H1 (cell line): ENCODE measurements around the gene VARS2. TPM values are rescaled to one million over a fixed set of nuclear protein-coding genes. Genes with fewer than 3 reads are reported as not detected.

Experiments used
- CTCF ChIA-PET: fragments of 300-600 bp; sonication (Branson Sonifier 250); formaldehyde crosslinking; loops from one replicate; lab custom pipeline; 2021; ENCODE audit not compliant: partially characterized antibody; lab: Charles Lee
- POLR2A ChIA-PET: fragments of 300-600 bp; sonication (Branson Sonifier 250); formaldehyde crosslinking; loops from one replicate; lab custom pipeline; 2021; ENCODE audit warnings: inconsistent platforms; ENCODE audit not compliant: partially characterized antibody; lab: Charles Lee
- DNase-seq, 2 experiments: peaks; one replicate each; pipeline versions ENCODE4 v3.0.0 to v3.0.0-alpha.2; 2010 to 2022; ENCODE audit warnings: low spot score in 2 of 2, low read depth in 1 of 2, mixed read lengths in 1 of 2
- FAIRE-seq: peaks from 2 replicates; lab custom pipeline; 2011; peaks lifted over from hg19 to GRCh38; lab: Jason Lieb, UNC
- H2AFZ ChIP-seq: 2 replicates; pipeline ENCODE4 v1.8.1; 2012; ENCODE audit warnings: low read length, inconsistent platforms
- H2AK5ac ChIP-seq: 2 replicates; pipeline ENCODE4 v1.6.1; 2013; ENCODE audit warnings: low read depth, low read length
- H2BK120ac ChIP-seq: replicated peaks from 2 replicates; pipeline ENCODE3; 2013; ENCODE audit warnings: low read depth, low read length, inconsistent platforms
- H2BK12ac ChIP-seq: 2 replicates; pipeline ENCODE4 v1.6.1; 2013; ENCODE audit warnings: low read depth, low read length
- H2BK15ac ChIP-seq: 2 replicates; pipeline ENCODE4 v1.6.1; 2013; ENCODE audit warnings: low read length
- H2BK20ac ChIP-seq: 2 replicates; pipeline ENCODE4 v1.6.1; 2013; ENCODE audit warnings: low read length
- H2BK5ac ChIP-seq: 2 replicates; pipeline ENCODE4 v1.6.1; 2013; ENCODE audit warnings: low read depth, low read length
- H3K14ac ChIP-seq: 2 replicates; pipeline ENCODE4 v1.6.1; 2013; ENCODE audit warnings: inconsistent platforms; ENCODE audit not compliant: insufficient read length
- H3K18ac ChIP-seq: 2 replicates; pipeline ENCODE4 v1.6.1; 2013; ENCODE audit warnings: low read length; ENCODE audit errors: extremely low read depth
- H3K23ac ChIP-seq: 2 replicates; pipeline ENCODE4 v1.6.1; 2013; ENCODE audit warnings: inconsistent platforms; ENCODE audit not compliant: insufficient read length
- H3K23me2 ChIP-seq: 2 replicates; pipeline ENCODE4 v1.6.1; 2013; ENCODE audit warnings: low read depth, low read length
- H3K27ac ChIP-seq: 2 replicates; pipeline ENCODE4 v1.6.1; 2011; ENCODE audit warnings: low read depth, low read length, inconsistent platforms
- H3K27me3 ChIP-seq, 4 experiments: replicated peaks in 1 of 4; 1 replicate in 1 of 4; 2 replicates in 3 of 4; pipeline versions ENCODE4 v1.6.1 to v1.8.1; 2011 to 2013; ENCODE audit warnings: low read length in 3 of 4, mild to moderate bottlenecking in 3 of 4, inconsistent platforms in 2 of 4, mixed read lengths in 2 of 4, moderate library complexity in 1 of 4; ENCODE audit not compliant: control insufficient read depth in 3 of 4, insufficient read depth in 3 of 4; ENCODE audit errors: extremely low read depth in 1 of 4
- H3K36me3 ChIP-seq, 4 experiments: 2 replicates each; pipeline versions ENCODE4 v1.6.1 to v1.8.1; 2011 to 2013; ENCODE audit warnings: mild to moderate bottlenecking in 4 of 4, low read length in 3 of 4, moderate library complexity in 2 of 4, control low read depth in 1 of 4, inconsistent platforms in 1 of 4; ENCODE audit not compliant: insufficient read depth in 4 of 4, control insufficient read depth in 2 of 4
- H3K4ac ChIP-seq: replicated peaks from 2 replicates; pipeline ENCODE3; 2013; ENCODE audit warnings: low read length, low read depth, mixed read lengths, inconsistent platforms; ENCODE audit not compliant: insufficient read length
- H3K4me1 ChIP-seq, 4 experiments: replicated peaks in 1 of 4; 1 replicate in 1 of 4; 2 replicates in 3 of 4; pipeline versions ENCODE4 v1.6.1 to v1.8.1; 2011 to 2013; ENCODE audit warnings: low read length in 3 of 4, inconsistent platforms in 2 of 4, mixed read lengths in 1 of 4; ENCODE audit not compliant: insufficient read depth in 4 of 4, control insufficient read depth in 3 of 4
- H3K4me2 ChIP-seq, 2 experiments: 2 replicates each; pipeline versions ENCODE4 v1.6.1 to v1.8.1; 2011 to 2013; ENCODE audit warnings: low read depth in 2 of 2, low read length in 2 of 2, control low read depth in 1 of 2, inconsistent platforms in 1 of 2, mild to moderate bottlenecking in 1 of 2; ENCODE audit not compliant: insufficient read depth in 1 of 2
- H3K4me3 ChIP-seq, 4 experiments: fragments of 200-600, 300-600 bp in 1 of 4; sonication (generic), shearing (Covaris generic), sonication (Bioruptor Twin) in 1 of 4; 2 replicates each; pipeline versions ENCODE4 v1.5.1 to v1.8.1; 2011 to 2016; ENCODE audit warnings: low read length in 4 of 4, low read depth in 3 of 4, control low read depth in 2 of 4, inconsistent platforms in 2 of 4, mild to moderate bottlenecking in 2 of 4, mixed read lengths in 1 of 4, moderate library complexity in 1 of 4; ENCODE audit not compliant: insufficient read depth in 2 of 4; ENCODE audit errors: extremely low read depth in 1 of 4
- H3K56ac ChIP-seq: replicated peaks from 2 replicates; pipeline ENCODE3; 2013; ENCODE audit warnings: low read depth, mild to moderate bottlenecking, mixed read lengths, low read length, inconsistent platforms; ENCODE audit not compliant: insufficient read length
- H3K79me1 ChIP-seq: 2 replicates; pipeline ENCODE4 v1.6.1; 2013; ENCODE audit warnings: low read depth, low read length, control low read depth
- H3K79me2 ChIP-seq, 2 experiments: 2 replicates each; pipeline versions ENCODE4 v1.6.1 to v1.8.1; 2012 to 2013; ENCODE audit warnings: low read length in 2 of 2, mild to moderate bottlenecking in 2 of 2, inconsistent platforms in 1 of 2; ENCODE audit not compliant: insufficient read depth in 2 of 2, control insufficient read depth in 1 of 2
- H3K9ac ChIP-seq, 4 experiments: replicated peaks in 1 of 4; 1 replicate in 1 of 4; 2 replicates in 3 of 4; pipeline versions ENCODE4 v1.6.1 to v1.8.1; 2011 to 2013; ENCODE audit warnings: low read depth in 3 of 4, low read length in 3 of 4, control low read depth in 2 of 4, mild to moderate bottlenecking in 2 of 4, moderate library complexity in 2 of 4, inconsistent platforms in 1 of 4; ENCODE audit errors: extremely low read depth in 1 of 4
- H3K9me3 ChIP-seq, 2 experiments: 2 replicates each; pipeline versions ENCODE4 v1.6.1 to v1.8.1; 2012 to 2013; ENCODE audit warnings: mild to moderate bottlenecking in 2 of 2, moderate library complexity in 2 of 2, control low read depth in 1 of 2, inconsistent platforms in 1 of 2, low read depth in 1 of 2, low read length in 1 of 2, mixed read lengths in 1 of 2; ENCODE audit not compliant: insufficient read depth in 2 of 2
- H4K20me1 ChIP-seq, 2 experiments: replicated peaks in 1 of 2; 2 replicates each; pipeline versions ENCODE3 to v1.8.1; 2011 to 2013; ENCODE audit warnings: inconsistent platforms in 2 of 2, low read length in 2 of 2, mild to moderate bottlenecking in 1 of 2; ENCODE audit not compliant: insufficient read depth in 2 of 2, control insufficient read depth in 1 of 2
- H4K5ac ChIP-seq: 2 replicates; pipeline ENCODE4 v1.6.1; 2013; ENCODE audit warnings: low read length, low read depth, mixed read lengths, inconsistent platforms; ENCODE audit not compliant: insufficient read length
- H4K8ac ChIP-seq: 2 replicates; pipeline ENCODE4 v1.8.0; 2013; ENCODE audit warnings: mild to moderate bottlenecking, moderate library complexity, low read length, inconsistent platforms; ENCODE audit not compliant: insufficient read depth; ENCODE audit errors: extremely low read depth
- H4K91ac ChIP-seq: replicated peaks from 2 replicates; pipeline ENCODE3; 2013; ENCODE audit warnings: low read length, mixed read lengths, inconsistent platforms; ENCODE audit not compliant: insufficient read length
- NRF1 ChIP-seq: IDR thresholded peaks from 2 replicates; pipeline ENCODE4 v1.6.1; 2011; ENCODE audit warnings: mild to moderate bottlenecking, low read depth, low read length, improper control_type of control experiment
- PHF8 ChIP-seq: fragments of 200-600 bp; sonication (generic); conservative IDR thresholded peaks from 2 replicates; pipeline ENCODE4 v1.7.1; 2012; ENCODE audit warnings: low read depth, mild to moderate bottlenecking, inconsistent platforms, low read length, moderate library complexity
- POU5F1 ChIP-seq: IDR thresholded peaks from 2 replicates; pipeline ENCODE4 v1.6.1; 2011; ENCODE audit warnings: low read depth, mild to moderate bottlenecking, low read length, moderate library complexity
- RAD21 ChIP-seq, 2 experiments: IDR thresholded peaks in 1 of 2; conservative IDR thresholded peaks in 1 of 2; 2 replicates each; pipeline ENCODE4 v1.6.1; 2011; ENCODE audit warnings: low read depth in 2 of 2, low read length in 2 of 2, improper control_type of control experiment in 1 of 2, inconsistent platforms in 1 of 2, mild to moderate bottlenecking in 1 of 2, moderate library complexity in 1 of 2
- SIRT6 ChIP-seq: IDR thresholded peaks from one replicate; pipeline ENCODE4 v1.7.1; 2012; ENCODE audit warnings: low read length, inconsistent platforms
- SUZ12 ChIP-seq: fragments of 200-600 bp; sonication (generic); IDR thresholded peaks from 2 replicates; pipeline ENCODE4 v1.6.1; 2012; ENCODE audit warnings: mild to moderate bottlenecking, inconsistent platforms, low read length, moderate library complexity, mixed read lengths
- TBP ChIP-seq: IDR thresholded peaks from 2 replicates; pipeline ENCODE4 v1.6.1; 2011; ENCODE audit warnings: low read depth, low read length, improper control_type of control experiment
- USF2 ChIP-seq: IDR thresholded peaks from 2 replicates; pipeline ENCODE4 v1.6.1; 2011; ENCODE audit warnings: low read length, improper control_type of control experiment
- WGBS, 2 experiments: shearing (Covaris generic) in 1 of 2; methylation state at CpG; one replicate each; pipeline versions ENCODE4 v1.1.6 to v1.1.7; 2013 to 2015; ENCODE audit warnings: low lambda C conversion rate in 2 of 2, mixed read lengths in 2 of 2, inconsistent platforms in 1 of 2, low coverage in 1 of 2, missing lambda C conversion rate in 1 of 2; ENCODE audit not compliant: insufficient replicate concordance in 2 of 2, insufficient coverage in 1 of 2, insufficient read length in 1 of 2; ENCODE audit errors: extremely low coverage in 1 of 2, missing lambda C conversion rate in 1 of 2; 5-methylcytosine and 5-hydroxymethylcytosine counted together
- polyA plus RNA-seq, 7 experiments: library from polyadenylated mRNA; depleted of rRNA in 3 of 7; stranded (reverse) in 5 of 7; unstranded in 2 of 7; fragments of >200 nt in 5 of 7; fragments of 200-250 nt in 2 of 7; gene quantifications; 1 replicate in 5 of 7; 2 replicates in 1 of 7; 4 replicates in 1 of 7; pipeline versions ENCODE4 v1.2.1 to v1.2.3, GENCODE V29; 2011 to 2013; ENCODE audit warnings: missing spikeins in 2 of 7, mixed read lengths in 2 of 7
- total RNA-seq: library from RNA; stranded (reverse); fragmentation: NEBNext Ultra II Directional; extraction: Animal tissue kit (Norgen Biotek cat#: 25700); gene quantifications from 2 replicates; pipeline ENCODE4 v1.2.1, GENCODE V29; 2021
- TF ChIP-seq, protein P1 (sequence below): IDR thresholded peaks from 2 replicates; pipeline ENCODE4 v1.6.1; 2011; ENCODE audit warnings: low read depth, mild to moderate bottlenecking, low read length; ENCODE audit not compliant: insufficient read depth

The VARS2 gene
- total and polyA plus RNA-seq, 2 of the 8 experiments (the other 6 are each of a cell fraction or from before 2014, with no cell fraction given): 26.8 to 47.7 TPM

- no peaks in the 10 kb centered on the region for H3K27me3 ChIP-seq
- H3K23ac ChIP-seq: no peak overlapping the region
- H3K4me1 ChIP-seq: peaks cover 8 to 54% (median 36%) of the 10 kb centered on the region in 4 experiments
- WGBS, 2 experiments: 41% methylated on average over 14 of the region's 14 CpGs; no CpG with 5 or more reads in 1 of the 2 experiments
- peaks cover 5 to 39% of the 10 kb centered on the region in 2 experiments; a peak in 3 of 4 replicates for H3K79me2 ChIP-seq
- peak overlapping the region; percentile 92 to 94 for H3K4me2 ChIP-seq
- H4K20me1 ChIP-seq: peaks cover 0 to 9% of the 10 kb centered on the region in 2 experiments
- peak overlapping the region; percentile 75 for H2BK120ac ChIP-seq
- peaks cover 38% of the 10 kb centered on the region for H3K23me2 ChIP-seq
- H4K8ac ChIP-seq: peak overlapping the region; percentile 42; the same call in 1 of the 2 replicates
- DNase-seq (no peak), FAIRE-seq (no peak)
- H4K5ac ChIP-seq: peak overlapping the region; percentile 45
- peak overlapping the region; percentile 96 for H3K18ac ChIP-seq
- CTCF ChIA-PET: interaction anchor here (1.0 to 29.0 kb wide), 18 partner anchors 10 to 428 kb away, joined by 3 to 610 read pairs (median 6); partner anchors contain the start of genes GTF2H4 and VARS2
- H2AFZ ChIP-seq: no peak overlapping the region
- H3K9me3 ChIP-seq: no peaks in the 10 kb centered on the region
- H3K9ac ChIP-seq: peak overlapping the region in 3 of 4 experiments; percentile 57 to 66 (median 65); a peak in 5 of 7 replicates
- H3K79me1 ChIP-seq: peaks cover 11% of the 10 kb centered on the region; the same call in 1 of the 2 replicates
- POLR2A ChIA-PET: interaction anchor here (0.7 to 19.5 kb wide), 17 partner anchors 8 to 290 kb away, joined by 3 to 452 read pairs (median 4); partner anchors contain the start of genes FLOT1, GTF2H4, IER3 and VARS2
- peak overlapping the region; percentile 70 for H3K27ac ChIP-seq
- peak overlapping the region; percentile 91 for H2AK5ac ChIP-seq
- H4K91ac ChIP-seq: peak overlapping the region; percentile 40
- H2BK15ac ChIP-seq: peak overlapping the region; percentile 97
- peak overlapping the region; percentile 67 for H2BK20ac ChIP-seq
- no peak overlapping the region for H3K14ac ChIP-seq
- H2BK5ac ChIP-seq: peak overlapping the region; percentile 96
- H3K56ac ChIP-seq: no peak overlapping the region
- H3K4ac ChIP-seq: peak overlapping the region; percentile 92
- peak overlapping the region; percentile 89 for H2BK12ac ChIP-seq
- peak overlapping the region; percentile 41 to 86 (median 52) for H3K4me3 ChIP-seq
- no peaks in the 10 kb centered on the region for H3K36me3 ChIP-seq
- TF ChIP-seq SUZ12 (no peak), USF2 (no peak), RAD21 (IDR thresholded peaks at IDR 0.05 in 1 of 2, conservative IDR thresholded peaks at IDR 0.05 in 1 of 2; ENCODE audit: low read depth in 2 of 2, low read length in 2 of 2) (no peak), TBP (no peak), NRF1 (no peak), POU5F1 (no peak), SIRT6 (no peak), PHF8 (no peak)
- TF ChIP-seq, protein P1, sequence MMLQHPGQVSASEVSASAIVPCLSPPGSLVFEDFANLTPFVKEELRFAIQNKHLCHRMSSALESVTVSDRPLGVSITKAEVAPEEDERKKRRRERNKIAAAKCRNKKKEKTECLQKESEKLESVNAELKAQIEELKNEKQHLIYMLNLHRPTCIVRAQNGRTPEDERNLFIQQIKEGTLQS: no peak
These were observed 32.4 kb upstream of the VARS2 start for GRCh38 chr6:30881392-30882203.
